CD8-positive, alpha-beta memory T cell (primary cell): ENCODE results near the gene NEO1. TPM values are rescaled to one million over a fixed set of nuclear protein-coding genes. Genes with fewer than 3 reads are reported as not detected.

Source experiments
- CTCF ChIA-PET: fragments of 350-600 bp; sonication (Branson Sonifier 250); formaldehyde crosslinking; loops from one replicate; lab custom pipeline; 2021; ENCODE audit warnings: antibody characterized with exemption; lab: Charles Lee
- POLR2A ChIA-PET: fragments of 350-600 bp; sonication (Branson Sonifier 250); formaldehyde crosslinking; loops from one replicate; lab custom pipeline; 2021; ENCODE audit warnings: antibody characterized with exemption; lab: Charles Lee
- DNase-seq, 5 donors: peaks; one replicate each; pipeline versions ENCODE4 v3.0.0 to v3.0.0-alpha.2; 2020 to 2022; ENCODE audit warnings: mixed read lengths in 1 of 5
- H3K27ac ChIP-seq: one replicate; pipeline ENCODE4 v1.7.0; 2013; ENCODE audit warnings: low read depth, mild to moderate bottlenecking, low read length, moderate library complexity
- H3K27me3 ChIP-seq: 2 replicates; pipeline ENCODE4 v1.7.0; 2013; ENCODE audit warnings: low read length, mild to moderate bottlenecking; ENCODE audit not compliant: insufficient read depth, poor library complexity, severe bottlenecking
- H3K36me3 ChIP-seq: 2 replicates; pipeline ENCODE4 v1.7.0; 2013; ENCODE audit warnings: mild to moderate bottlenecking, low read length, moderate library complexity; ENCODE audit not compliant: insufficient read depth
- H3K4me1 ChIP-seq: 2 replicates; pipeline ENCODE4 v1.7.0; 2013; ENCODE audit warnings: mild to moderate bottlenecking, low read length, moderate library complexity; ENCODE audit not compliant: insufficient read depth
- H3K4me3 ChIP-seq: 2 replicates; pipeline ENCODE4 v1.7.0; 2013; ENCODE audit warnings: mild to moderate bottlenecking, low read length
- H3K9me3 ChIP-seq: 2 replicates; pipeline ENCODE4 v1.7.0; 2013; ENCODE audit warnings: mild to moderate bottlenecking, low read length
- H3K27ac Mint-ChIP-seq, 8 donors: one replicate each; pipeline ENCODE4 v1.8.0; 2020 to 2021; ENCODE audit warnings: mixed read lengths in 8 of 8, mild to moderate bottlenecking in 6 of 8, inconsistent platforms in 3 of 8, moderate library complexity in 3 of 8
- H3K27me3 Mint-ChIP-seq, 2 donors: one replicate each; pipeline ENCODE4 v1.8.0; 2020 to 2021; ENCODE audit warnings: mixed read lengths in 2 of 2, mild to moderate bottlenecking in 1 of 2, moderate library complexity in 1 of 2
- H3K36me3 Mint-ChIP-seq, 3 donors: one replicate each; pipeline ENCODE4 v1.8.0; 2020 to 2021; ENCODE audit warnings: mixed read lengths in 3 of 3, inconsistent platforms in 1 of 3, mild to moderate bottlenecking in 1 of 3
- H3K4me1 Mint-ChIP-seq, 3 donors: one replicate each; pipeline ENCODE4 v1.8.0; 2020 to 2021; ENCODE audit warnings: mixed read lengths in 3 of 3, inconsistent platforms in 1 of 3, mild to moderate bottlenecking in 1 of 3
- H3K4me3 Mint-ChIP-seq, 7 donors: one replicate each; pipeline ENCODE4 v1.8.0; 2020 to 2021; ENCODE audit warnings: mixed read lengths in 7 of 7, mild to moderate bottlenecking in 6 of 7, moderate library complexity in 4 of 7, inconsistent platforms in 2 of 7
- H3K9me3 Mint-ChIP-seq, 5 donors: one replicate each; pipeline ENCODE4 v1.8.0; 2020 to 2022; ENCODE audit warnings: mixed read lengths in 5 of 5, mild to moderate bottlenecking in 3 of 5, moderate library complexity in 2 of 5, inconsistent platforms in 1 of 5
- polyA plus RNA-seq: library from polyadenylated mRNA; unstranded; fragments of 300-500 nt; fragmentation: Illumina TruSeq; gene quantifications from one replicate; pipeline ENCODE4 v1.2.3, GENCODE V29; 2021
- total RNA-seq, 2 experiments: library from RNA; stranded (reverse); gene quantifications; one replicate each; pipeline ENCODE4 v1.2.3, GENCODE V29; 2021

NEO1 gene
- total and polyA plus RNA-seq, 3 experiments from 2014 or later: 3.9 to 9.1 (median 6.5) TPM

DNA sequence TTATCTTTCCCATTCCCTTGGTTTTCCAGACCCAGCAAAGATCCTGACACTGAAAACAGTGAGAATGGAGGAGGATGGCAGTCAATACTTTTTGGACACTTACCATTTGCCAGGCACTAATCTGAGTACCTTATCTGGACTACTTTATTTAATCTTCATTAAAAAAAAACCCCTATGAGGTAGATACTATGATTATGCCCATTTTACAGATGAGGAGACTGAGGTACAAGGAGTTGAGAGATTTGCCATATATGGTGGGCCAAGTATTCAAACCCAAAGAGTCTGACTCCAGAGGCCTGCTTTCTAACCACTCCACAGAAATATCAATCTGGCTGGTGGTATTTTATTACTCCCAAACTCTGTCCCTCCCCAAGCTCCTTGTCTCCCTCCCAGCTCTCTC, 296.9 kb downstream of the NEO1 start:
- Mint-ChIP-seq H3K27ac (no peak overlapping the region), H3K9me3 (peaks cover 0 to 6% (median 0%) of the 10 kb centered on the region in 5 donors), H3K27me3 (peaks cover 10% of the 10 kb centered on the region in 2 donors), H3K36me3 (no peaks in the 10 kb centered on the region), H3K4me3 (no peak overlapping the region), H3K4me1 (no peaks in the 10 kb centered on the region)
- no peaks in the 10 kb centered on the region for H3K36me3 ChIP-seq
- no peak for DNase-seq
- no peak overlapping the region for H3K27ac ChIP-seq
- no peak overlapping the region for H3K4me3 ChIP-seq
- no peaks in the 10 kb centered on the region for H3K27me3 ChIP-seq
- no peaks in the 10 kb centered on the region for H3K9me3 ChIP-seq
- POLR2A ChIA-PET: no interaction called here
- CTCF ChIA-PET: no interaction called here
- H3K4me1 ChIP-seq: no peaks in the 10 kb centered on the region

DNA sequence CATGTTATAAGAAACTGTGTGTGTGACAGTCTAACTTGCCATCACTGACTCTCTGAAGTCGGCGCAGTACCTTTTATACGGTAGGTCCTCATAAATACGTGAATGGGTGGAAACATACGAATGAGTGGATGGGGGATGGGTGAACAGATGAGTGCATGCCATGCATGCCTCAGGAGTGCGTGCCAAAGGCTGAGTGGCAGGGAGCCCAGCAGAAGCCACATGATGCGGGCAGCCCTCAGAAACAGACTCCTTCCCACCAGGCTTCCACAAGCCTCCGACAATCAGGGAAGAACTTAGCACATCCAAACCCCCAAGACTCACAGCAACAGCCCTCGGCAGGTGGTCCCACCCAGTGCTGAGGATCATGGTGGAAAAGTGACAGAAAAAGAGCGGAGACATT, 299.8 kb downstream of the NEO1 start:
- Histone ChIP-seq H3K4me1 (no peaks in the 10 kb centered on the region), H3K4me3 (no peak overlapping the region), H3K27ac (no peak overlapping the region), H3K27me3 (no peaks in the 10 kb centered on the region), H3K36me3 (no peaks in the 10 kb centered on the region), H3K9me3 (no peaks in the 10 kb centered on the region)
- Mint-ChIP-seq H3K9me3 (peaks cover 0 to 2% (median 0%) of the 10 kb centered on the region in 5 donors), H3K4me1 (no peaks in the 10 kb centered on the region), H3K27ac (no peak overlapping the region), H3K27me3 (peaks cover 8 to 21% of the 10 kb centered on the region in 2 donors), H3K4me3 (no peak overlapping the region), H3K36me3 (no peaks in the 10 kb centered on the region)
- DNase-seq: no peak
- ChIA-PET CTCF (no interaction called here), POLR2A (no interaction called here)

DNA sequence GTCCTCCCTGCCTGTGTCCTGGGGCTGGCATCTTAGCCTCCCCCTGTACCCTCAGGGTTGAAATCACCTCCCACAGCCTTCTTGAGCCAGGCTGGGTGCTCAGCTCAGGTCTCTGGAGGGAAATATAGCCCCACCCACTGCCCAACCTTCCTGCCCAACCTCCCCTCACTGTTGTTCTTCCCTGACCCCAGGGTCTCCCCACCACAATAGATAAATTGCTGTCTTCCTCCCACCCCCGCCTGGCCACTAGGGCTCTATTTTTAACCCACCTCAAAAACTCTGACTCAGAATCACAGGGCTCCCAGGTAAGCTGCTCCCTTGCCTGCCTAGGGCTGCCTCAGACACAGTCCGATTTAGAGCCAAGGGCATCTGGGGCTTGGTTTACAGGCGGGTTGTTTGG, 301.5 kb downstream of the NEO1 start:
- Histone ChIP-seq H3K27ac (no peak overlapping the region), H3K9me3 (no peaks in the 10 kb centered on the region), H3K27me3 (peaks cover 2% of the 10 kb centered on the region), H3K4me3 (no peak overlapping the region), H3K4me1 (no peaks in the 10 kb centered on the region), H3K36me3 (no peaks in the 10 kb centered on the region)
- Mint-ChIP-seq H3K36me3 (no peaks in the 10 kb centered on the region), H3K27me3 (peaks cover 3 to 20% of the 10 kb centered on the region in 2 donors), H3K27ac (no peak overlapping the region), H3K4me3 (no peak overlapping the region), H3K4me1 (no peaks in the 10 kb centered on the region), H3K9me3 (no peaks in the 10 kb centered on the region)
- ChIA-PET CTCF (no interaction called here), POLR2A (no interaction called here)
- DNase-seq: no peak

DNA sequence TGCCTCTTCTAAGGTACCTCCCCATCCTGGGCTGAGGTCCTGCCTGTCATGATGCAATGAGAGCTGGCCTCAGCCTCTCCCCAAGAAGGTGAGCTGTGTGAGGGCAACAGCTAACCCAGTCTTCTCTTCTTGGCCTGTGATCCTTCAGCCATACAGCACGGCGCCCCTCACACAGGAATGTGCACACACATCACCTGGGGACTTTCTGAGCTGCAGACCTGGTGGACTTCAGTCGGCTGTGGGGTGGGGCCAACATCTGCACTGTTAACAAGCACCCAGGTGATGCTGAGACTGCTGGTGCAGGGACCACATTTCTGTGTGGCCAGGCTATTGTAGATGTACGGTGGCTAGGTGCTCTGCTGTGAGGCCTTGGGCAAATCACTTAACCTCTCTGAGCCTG, 302.0 kb downstream of the NEO1 start:
- no peak overlapping the region for H3K27ac Mint-ChIP-seq
- peaks cover 3 to 20% of the 10 kb centered on the region in 2 donors for H3K27me3 Mint-ChIP-seq
- DNase-seq: no peak
- H3K9me3 Mint-ChIP-seq: no peaks in the 10 kb centered on the region
- no peaks in the 10 kb centered on the region for H3K36me3 Mint-ChIP-seq
- H3K27me3 ChIP-seq: peaks cover 3% of the 10 kb centered on the region
- H3K27ac ChIP-seq: no peak overlapping the region
- ChIA-PET POLR2A (no interaction called here), CTCF (no interaction called here)
- no peaks in the 10 kb centered on the region for H3K9me3 ChIP-seq
- no peaks in the 10 kb centered on the region for H3K36me3 ChIP-seq
- no peaks in the 10 kb centered on the region for H3K4me1 Mint-ChIP-seq
- no peaks in the 10 kb centered on the region for H3K4me1 ChIP-seq
- no peak overlapping the region for H3K4me3 Mint-ChIP-seq
- H3K4me3 ChIP-seq: no peak overlapping the region
